Measurements from ENCODE around the gene ATP11A. TPM values are rescaled to one million over a fixed set of nuclear protein-coding genes. Genes with fewer than 3 reads are reported as not detected.
"Not testable (repeated sequence)": the region's sequence is repeated elsewhere in the genome, so short reads cannot be mapped to it uniquely, and the experiment has no call there.

ATP11A gene
- total RNA-seq, 1 experiment from 2014 or later: 3.2 TPM

GRCh38 chr13:112670864-112671263 lies 19.0 kb upstream of the ATP11A start:
- DNase-seq (ENCODE audit: low spot score): no peak

- DNase-seq (ENCODE audit: low spot score): no peak
Measured at GRCh38 chr13:112671359-112671758, 18.5 kb upstream of the ATP11A start.

GRCh38 chr13:112672651-112673284 lies 17.1 kb upstream of the ATP11A start:
- no peak for DNase-seq (ENCODE audit: low spot score)

DNA sequence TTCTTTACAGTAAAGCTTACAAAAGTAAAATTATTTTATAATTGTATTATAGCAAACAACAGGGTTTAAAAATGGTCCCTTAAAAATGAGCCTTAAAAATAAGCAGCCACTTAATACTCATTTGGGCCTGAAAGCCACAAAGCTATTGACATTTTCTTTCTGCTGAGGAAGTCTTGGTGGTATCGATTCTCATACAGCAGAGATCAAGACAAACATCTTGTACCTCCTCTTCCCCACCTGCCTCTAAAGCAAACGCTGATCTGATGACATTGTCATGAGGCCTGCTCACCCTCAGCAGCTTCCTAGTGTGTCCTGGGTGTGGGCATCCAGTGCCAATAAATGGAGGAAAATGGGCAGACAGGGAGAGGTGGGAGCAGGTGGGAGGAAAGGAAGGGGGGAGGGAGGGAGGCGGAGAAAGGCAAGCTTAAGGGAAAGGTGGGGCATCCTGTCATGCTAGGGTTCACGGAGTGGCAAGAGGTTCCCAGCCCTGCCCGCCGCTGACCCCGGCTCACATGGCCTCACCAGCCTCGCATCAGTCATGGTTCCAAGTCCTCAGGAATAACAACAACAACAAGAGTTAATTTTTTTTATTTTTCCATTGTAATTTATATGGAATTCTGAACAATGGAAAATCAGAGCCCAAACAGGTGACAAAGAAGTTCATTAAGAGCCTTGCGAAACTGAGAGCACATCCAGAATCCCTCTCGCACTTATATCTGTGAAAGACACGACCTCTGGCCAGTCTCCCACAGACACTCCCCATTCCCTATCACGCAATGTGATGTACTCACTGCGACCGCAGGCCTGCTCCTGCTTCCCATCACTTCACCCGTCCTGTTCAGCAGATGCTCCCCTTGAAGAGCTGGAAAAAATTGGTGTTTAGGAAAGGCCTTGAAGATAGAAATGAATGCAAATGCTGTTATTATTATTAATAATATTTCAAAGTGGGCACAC lies 15.1 kb upstream of the ATP11A start:
- no peak for DNase-seq (ENCODE audit: low spot score)

GRCh38 chr13:112675366-112675756 lies 14.5 kb upstream of the ATP11A start:
- DNase-seq (ENCODE audit: low spot score): no peak

- DNase-seq (ENCODE audit: low spot score): not testable (repeated sequence)
Measured at GRCh38 chr13:112677421-112677962, 12.3 kb upstream of the ATP11A start.

DNA sequence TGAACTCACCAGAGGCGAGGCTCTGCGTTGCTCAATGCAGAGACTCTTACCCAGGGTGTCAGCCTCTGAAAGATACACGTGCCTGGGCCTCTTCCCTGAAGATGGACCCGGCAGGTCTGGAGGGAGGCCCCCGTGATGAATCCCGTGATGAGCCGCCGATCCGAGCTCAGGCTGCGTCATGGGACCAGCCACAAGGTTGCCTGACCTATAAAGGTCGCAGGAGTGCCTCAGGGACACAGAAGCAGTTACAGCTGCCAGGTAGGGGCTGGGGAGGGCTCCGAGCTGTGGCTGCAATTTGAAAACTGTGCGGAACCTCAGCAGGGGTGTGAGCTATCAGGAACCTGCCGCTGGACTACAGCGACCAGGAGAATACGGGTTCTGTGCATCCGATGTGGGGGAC lies 10.5 kb upstream of the ATP11A start:
- no peak for DNase-seq (ENCODE audit: low spot score)

- no peak for DNase-seq (ENCODE audit: low spot score)
Measured at GRCh38 chr13:112679932-112680677, 9.7 kb upstream of the ATP11A start.

DNA sequence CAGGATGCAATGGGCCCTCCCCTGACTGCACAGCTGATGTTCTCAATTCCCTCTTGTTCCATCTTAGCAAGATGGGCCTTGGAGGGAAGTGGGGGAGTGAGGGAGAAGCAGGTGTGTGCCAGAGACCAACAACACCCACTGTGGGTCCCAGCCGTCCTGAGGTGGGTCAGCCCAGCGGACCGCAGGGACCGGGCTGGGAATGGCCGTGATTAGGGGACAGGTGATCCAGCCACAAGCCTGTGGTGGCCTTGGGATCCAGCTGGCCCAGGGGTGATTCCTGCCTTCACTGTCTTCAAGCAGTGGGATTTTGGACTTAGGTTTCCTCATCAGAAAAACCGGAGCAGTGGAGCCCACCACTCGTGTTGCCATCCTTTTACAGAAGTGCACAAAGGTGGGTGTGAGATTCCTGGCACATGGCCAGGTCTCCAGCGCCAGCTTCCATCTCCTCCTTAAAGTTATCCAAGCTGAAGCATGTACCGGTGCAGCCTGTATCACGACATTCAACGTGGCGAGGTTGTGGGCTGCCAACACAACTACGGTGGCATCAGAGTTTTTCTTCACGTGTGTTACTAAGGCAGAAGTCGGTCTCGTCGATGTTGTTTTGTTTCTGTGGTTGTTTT lies 9.0 kb upstream of the ATP11A start:
- DNase-seq (ENCODE audit: low spot score): no peak

GRCh38 chr13:112683581-112683980 lies 6.3 kb upstream of the ATP11A start:
- DNase-seq (ENCODE audit: low spot score): no peak

DNA sequence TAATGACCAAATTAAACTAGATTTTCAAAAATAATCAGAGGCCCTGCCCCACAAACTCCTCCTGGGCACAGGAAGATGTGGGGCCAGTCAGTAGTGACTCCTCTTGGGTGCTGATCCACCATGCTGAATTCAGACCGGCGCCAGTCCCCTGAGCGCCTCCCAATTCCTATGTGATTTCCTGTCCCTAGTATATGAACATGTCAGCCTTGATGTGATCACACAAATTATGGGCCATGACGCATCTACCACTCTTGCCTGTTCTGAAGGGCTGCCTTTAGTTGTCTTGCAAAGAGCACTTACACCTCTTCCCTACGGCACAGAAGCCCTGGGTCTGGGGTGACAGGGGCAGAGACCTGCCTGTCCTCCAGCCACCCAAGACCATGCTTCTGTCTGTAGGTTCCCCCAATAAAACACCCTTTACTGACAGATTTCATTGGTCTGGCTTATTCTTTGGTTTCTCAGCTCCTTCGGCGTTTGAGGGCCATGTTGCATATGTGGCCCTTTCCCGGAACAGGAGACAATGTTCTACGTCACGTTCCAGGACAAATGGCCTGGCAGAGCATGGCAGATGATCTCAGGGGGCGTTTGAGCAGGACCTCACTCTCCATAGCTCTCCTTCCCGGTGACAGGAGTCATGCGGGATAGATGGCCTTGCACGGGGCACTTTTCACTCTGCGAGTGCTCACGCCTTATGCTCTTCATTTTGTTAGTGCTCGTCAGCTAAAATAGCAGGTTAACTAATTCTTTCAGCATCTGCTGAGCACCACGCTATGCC lies 5.6 kb upstream of the ATP11A start:
- DNase-seq (ENCODE audit: low spot score): no peak

- DNase-seq (ENCODE audit: low spot score): not testable (repeated sequence)
Measured at GRCh38 chr13:112685189-112685805, 4.5 kb upstream of the ATP11A start.

DNA sequence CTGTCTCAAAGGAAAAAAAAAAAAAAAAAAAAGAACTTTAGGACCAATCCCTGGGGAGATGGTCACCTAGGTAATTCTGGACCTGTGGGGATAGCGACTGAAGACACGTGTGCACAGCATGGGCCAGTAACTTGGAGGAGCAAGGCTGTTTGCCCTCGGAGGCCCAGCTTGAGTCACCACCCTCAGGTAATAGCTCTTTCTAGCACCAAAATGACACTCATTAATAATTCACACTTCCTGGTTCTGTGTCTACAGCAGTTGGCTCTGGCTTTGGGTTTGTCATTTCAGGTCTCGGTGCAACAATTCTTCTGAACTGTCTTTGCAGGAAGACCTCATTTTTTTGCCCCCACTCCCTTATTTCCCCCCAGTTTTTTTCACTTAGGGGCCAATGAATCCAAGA lies 3.9 kb upstream of the ATP11A start:
- DNase-seq (ENCODE audit: low spot score): no peak

DNA sequence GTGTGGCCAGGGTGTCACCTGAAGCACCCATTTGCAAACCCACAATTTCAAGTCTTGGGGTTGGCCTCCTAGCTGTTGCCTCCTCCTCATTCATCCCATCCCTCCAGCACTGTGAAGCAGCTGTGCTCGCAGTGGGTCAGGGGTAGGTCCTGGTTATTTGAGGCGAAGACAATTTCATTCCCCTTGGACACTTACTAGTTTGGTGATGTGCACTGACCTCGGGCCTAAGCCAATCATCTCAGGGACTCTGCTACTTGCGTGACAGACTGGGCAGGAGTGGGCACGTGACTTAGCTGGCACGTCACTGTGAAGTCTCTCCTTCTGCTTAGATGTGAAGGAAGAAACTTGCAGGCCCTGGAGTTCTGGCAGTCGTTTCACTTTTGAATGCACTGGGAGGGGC lies 3.5 kb upstream of the ATP11A start:
- DNase-seq (ENCODE audit: low spot score): no peak

DNA sequence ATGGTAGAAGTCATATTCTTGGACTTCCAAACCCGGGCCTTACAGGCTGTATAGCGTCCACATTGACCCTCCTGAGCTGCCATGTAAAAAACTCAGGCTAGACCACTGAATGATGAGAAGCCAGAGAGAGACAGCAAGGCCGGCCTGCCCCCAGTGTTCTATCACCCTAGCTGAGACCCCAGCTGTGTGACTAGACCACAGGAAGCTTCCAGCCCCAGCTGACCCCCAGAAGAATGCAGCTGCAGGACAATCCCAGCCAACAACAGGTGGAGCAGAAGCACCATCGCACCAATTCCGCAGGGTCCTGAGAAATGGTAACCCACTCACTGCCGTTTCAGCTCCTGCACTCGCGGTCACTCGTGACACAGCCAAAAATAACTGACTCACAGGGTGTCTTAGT lies 2.9 kb upstream of the ATP11A start:
- no peak for DNase-seq (ENCODE audit: low spot score)

DNA sequence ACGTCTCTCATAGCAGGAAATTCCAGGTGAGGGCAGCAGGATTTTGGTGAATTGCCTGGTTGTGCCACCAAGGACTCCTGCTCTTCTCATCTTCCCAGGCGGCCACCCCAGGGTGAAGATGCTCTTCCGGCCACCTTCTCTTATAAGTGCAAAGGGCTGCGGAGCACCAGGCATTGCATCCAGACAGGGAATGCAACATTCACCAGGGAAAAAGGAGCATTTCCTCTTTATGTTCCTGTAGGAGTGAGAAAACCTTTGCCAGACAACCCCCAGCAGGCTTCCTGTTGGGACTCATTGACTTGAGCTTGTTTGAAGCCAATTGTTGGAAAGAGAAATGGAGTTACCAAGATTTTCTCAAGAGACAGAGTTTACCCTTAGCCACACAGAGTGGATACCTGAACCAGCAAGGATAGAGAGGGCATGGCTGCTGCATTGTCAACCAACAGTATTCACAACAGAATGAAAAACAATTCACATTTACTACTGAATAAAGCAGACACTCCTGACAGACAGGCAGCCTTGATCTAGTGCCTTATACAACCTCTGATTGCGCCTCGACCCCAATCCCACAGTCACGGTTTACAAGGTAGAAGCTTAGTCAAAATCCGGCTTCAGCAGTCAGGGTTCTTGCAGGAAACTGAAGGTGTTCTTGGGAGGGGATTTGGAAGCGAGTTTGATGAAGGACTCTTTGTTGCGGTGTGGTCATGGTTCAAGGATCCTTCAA lies 1.8 kb upstream of the ATP11A start:
- no peak for DNase-seq (ENCODE audit: low spot score)

- no peak for DNase-seq (ENCODE audit: low spot score)
Measured at GRCh38 chr13:112688560-112689302, 1.1 kb upstream of the ATP11A start.

- no peak for DNase-seq (ENCODE audit: low spot score)
Measured at GRCh38 chr13:112690283-112690929, 568 bp downstream of the ATP11A start.

DNA sequence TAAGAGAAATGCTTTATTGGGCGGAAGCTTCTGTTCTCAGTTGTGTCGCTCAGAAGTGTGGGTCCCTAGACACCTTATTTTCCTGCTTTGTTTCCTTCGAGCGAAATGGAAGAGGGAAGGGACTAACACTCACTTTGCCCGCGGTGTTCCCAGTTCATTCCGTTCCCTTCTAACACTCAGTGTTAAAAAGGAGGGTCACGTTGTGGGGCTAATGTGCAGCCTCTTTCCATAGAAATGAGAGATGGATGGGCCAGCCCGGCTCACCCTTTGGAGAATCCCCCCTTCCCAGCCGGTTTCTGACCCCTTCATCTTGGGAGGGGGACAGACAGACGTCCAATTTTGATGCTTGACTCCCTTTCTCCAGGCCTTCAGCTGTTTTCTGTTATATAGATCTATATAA lies 2.3 kb downstream of the ATP11A start:
- DNase-seq (ENCODE audit: low spot score): no peak

Measured in H4 (cell line).